HTERT RPE-1 (cell line): ENCODE results near the gene WFS1.

Source experiments
- in situ Hi-C: fragments of 300-500 bp; cut with MboI; formaldehyde crosslinking; loops from 4 replicates; pipeline ENCODE4 v1.14.3; 2020; ENCODE audit warnings: low sequenced_read_pairs

The WFS1 gene

GRCh38 chr4:6258026-6258360, 11.7 kb upstream of the WFS1 start:
- in situ Hi-C loops = no loop called here

DNA sequence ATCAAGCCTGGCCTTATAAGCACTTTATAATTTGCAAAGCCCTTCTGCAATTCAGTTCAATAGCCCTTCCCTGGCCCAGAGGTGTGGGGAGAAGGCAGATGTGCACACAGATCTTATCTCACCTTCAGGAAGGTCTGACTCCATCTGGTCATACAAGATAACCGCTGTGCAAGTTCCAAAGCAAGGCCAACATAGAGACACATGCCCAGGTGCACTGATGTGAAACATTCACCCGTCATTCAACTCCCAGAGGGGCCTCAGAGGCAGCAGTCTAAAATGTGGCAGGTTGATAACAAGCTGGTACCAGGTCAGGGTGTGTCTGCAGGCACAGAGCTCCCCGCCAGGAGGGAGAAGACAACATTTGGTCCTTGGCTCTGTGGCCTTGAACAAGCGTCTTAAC, 10.9 kb upstream of the WFS1 start:
- in situ Hi-C loops = no loop called here

DNA sequence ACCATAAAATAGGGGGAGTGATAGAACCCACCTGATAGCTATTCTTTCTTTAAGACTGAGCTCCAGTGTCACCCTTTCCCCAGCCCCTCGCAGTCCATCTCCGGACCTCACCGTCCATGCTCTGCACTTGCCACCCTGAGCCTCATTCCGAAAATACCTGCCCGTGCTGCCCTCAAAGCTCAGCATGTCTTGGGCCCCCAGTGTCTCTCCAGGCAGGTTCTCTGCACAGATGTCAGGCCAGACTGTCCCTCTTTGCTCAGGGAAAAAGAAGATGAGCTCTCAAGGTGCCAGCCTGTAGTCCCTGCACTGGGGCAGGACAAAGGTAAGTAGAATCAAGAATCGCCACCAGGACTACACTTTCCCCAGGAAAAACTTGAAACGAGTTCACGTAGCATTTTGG, 9.8 kb upstream of the WFS1 start:
- in situ Hi-C loops = no loop called here

GRCh38 chr4:6262176-6262575, 7.5 kb upstream of the WFS1 start:
- in situ Hi-C loops = no loop called here

GRCh38 chr4:6262847-6263487, 6.7 kb upstream of the WFS1 start:
- in situ Hi-C loops = no loop called here

DNA sequence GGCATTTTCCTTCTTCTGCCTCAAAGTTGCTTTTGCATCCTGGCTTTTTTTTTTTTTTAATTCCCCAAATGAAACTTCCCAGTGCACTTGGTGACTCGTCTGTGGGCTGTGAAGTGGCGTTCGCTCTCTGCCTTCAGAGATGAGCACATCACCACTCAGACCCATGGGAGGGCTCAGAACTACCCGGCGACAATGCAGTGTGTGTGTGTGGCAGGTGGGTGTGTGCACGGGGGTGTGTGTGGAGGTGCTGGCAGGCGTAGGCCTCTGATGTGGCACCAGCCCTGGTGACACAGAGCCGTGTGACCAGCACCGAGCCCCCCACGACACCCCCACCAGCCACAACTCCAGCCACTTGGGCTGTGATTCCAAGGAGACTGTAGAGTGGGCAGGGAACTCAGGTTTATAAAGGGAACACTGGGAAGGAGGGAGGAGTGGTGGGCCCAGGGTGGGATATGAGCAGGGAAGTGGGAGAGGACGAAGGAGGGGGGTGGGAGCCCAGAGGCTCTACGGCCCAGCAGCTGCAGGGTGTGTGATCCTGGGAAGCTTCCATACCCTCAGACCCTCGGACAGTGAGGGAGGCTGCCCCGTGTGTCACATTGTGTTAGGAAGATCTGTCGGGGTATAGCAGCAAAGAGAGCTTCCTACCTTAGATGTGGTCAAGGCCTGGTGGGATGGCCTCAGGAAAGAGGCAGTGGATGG, 6.0 kb upstream of the WFS1 start:
- in situ Hi-C loops = no loop called here

GRCh38 chr4:6264225-6264540, 5.5 kb upstream of the WFS1 start:
- in situ Hi-C loops = no loop called here

DNA sequence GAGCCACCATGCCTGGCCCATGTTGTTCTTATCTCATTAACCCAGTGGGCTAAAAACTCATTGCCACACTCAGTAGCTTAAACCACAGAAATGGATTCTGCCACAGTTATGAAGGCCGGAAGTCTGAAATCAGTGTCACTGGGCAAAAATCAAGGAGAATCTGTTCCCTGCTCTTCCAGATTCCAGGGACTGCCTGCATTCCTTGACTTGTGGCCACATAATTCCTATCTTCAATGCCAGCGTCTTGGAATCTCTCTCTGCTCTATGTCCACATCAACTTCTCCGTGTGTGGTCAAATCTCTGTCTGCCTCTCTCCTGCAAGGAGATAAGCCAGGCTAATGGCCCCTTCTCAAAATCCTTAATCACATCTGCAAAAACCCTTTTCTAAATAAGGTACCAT, 4.1 kb upstream of the WFS1 start:
- in situ Hi-C loops = no loop called here

- in situ Hi-C loops = no loop called here
Observed at GRCh38 chr4:6267573-6267972, 2.1 kb upstream of the WFS1 start.

- in situ Hi-C loops = no loop called here
Observed at GRCh38 chr4:6268650-6269615, 717 bp upstream of the WFS1 start.

DNA sequence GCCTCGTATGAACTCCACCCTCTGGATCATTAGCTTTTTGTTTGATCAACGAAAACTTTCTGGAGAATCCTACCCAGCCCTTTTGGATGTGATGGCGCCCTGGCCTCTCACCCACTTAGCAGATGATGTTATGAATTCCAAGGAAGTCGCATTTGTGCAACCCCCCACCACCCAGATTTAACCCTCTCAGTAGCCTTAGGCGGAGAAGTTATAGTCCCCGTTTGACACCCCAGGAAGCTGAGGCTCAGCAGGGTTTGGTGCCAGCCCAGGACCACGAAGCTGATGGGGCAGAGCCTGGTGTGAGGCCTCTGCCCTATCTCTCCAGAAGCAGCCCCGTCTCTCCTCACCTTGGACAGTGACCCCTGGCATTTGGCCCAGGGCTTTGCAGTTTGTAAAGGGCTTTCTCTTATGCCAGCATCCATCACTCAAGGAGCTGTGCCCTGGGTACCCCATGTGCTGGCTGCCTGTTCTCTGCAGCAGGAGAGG, 1.0 kb downstream of the WFS1 start:
- in situ Hi-C loops = no loop called here

DNA sequence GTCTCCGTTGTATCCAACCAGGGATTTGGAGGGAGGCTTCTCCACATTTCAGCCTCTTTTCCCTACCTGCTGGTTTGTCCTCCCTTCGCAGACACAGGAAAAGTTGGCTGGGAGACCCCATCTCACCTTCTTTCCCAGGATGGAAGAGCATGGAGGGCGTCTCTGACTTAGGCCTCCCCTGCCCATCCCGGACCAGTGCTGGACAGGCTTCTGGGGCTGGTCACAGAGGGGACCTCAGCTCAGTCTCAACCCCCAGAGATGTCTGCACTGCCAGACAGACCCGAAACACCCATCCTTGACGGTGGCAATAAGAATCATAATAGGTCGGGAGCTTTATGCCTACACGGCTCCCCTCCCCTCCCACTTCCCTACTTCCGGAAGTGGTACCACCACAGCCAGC, 1.6 kb downstream of the WFS1 start:
- in situ Hi-C loops = no loop called here

DNA sequence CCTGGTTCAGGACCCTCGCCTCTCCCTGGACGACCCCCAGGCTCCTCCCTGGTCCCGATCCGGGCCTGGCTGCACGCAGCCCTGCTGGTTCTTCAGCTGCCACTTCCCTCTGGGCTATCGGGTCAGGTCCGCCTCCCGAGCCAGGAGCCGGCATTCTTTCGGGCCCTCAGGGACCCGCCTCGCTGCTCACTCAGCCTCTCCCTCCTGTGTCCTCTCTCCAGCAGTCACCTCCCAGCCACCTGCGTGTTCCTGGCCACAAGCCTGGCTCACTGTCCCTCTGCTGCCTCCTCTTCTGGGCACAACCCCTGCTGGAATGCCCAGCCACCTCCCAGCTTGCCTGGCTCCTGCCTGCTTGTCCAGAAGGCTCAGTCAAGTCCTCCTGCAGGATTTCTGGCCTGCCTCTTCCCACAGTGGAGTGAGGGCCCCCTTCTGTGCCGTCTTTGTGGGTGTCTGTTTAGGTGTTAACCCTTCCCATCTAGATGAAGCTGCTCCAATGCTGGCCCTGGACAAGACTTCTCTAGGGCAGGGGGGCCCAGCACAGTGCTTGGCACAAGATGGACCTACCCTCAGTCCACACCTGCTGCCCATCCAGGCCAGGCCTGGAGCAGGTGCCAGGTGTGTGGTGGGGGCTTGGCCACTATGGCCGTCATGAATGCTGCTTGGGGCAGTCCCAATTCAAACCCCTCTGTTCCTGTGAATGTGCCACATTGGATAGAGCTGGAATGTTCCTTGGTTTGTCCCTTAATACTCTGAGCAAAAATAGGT, 2.2 kb downstream of the WFS1 start:
- in situ Hi-C loops = no loop called here

- in situ Hi-C loops = no loop called here
Observed at GRCh38 chr4:6272863-6273660, 3.4 kb downstream of the WFS1 start.

DNA sequence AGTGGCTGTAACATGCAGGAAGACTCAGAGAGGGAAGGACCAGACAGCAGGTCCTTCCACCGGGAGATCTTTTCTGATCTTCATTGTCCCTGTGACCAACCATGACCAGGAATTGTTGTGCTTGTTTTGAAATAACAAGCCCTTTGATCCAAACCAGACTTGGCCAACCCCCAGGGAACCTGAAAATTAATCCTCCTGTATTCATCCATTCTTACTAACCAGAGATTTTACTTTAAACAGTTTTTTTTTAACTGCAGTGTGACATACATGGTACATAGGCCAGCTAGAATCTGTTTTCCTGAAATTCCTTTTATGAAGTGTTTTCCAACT, 4.0 kb downstream of the WFS1 start:
- in situ Hi-C loops = no loop called here

DNA sequence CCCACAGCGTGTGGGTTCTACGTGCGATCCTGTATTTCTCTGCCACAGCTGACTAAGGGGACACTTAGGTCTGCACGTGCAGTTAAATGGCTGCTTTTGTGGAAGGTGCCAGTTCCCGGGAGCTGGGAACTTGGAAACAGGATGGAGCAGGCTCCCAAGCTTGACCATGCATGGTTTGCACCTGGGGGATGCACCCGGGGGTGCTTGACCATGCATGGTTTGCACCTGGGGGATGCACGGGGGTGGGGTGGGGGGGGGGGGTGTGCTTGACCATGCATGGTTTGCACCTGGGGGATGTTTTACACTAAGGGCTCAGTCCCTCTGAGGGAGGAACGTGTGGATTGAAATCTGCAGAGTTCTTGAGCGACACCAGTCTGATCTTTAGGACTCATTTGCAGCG, 5.7 kb downstream of the WFS1 start:
- in situ Hi-C loops = no loop called here

GRCh38 chr4:6275898-6276806, 6.5 kb downstream of the WFS1 start:
- in situ Hi-C loops = no loop called here

DNA sequence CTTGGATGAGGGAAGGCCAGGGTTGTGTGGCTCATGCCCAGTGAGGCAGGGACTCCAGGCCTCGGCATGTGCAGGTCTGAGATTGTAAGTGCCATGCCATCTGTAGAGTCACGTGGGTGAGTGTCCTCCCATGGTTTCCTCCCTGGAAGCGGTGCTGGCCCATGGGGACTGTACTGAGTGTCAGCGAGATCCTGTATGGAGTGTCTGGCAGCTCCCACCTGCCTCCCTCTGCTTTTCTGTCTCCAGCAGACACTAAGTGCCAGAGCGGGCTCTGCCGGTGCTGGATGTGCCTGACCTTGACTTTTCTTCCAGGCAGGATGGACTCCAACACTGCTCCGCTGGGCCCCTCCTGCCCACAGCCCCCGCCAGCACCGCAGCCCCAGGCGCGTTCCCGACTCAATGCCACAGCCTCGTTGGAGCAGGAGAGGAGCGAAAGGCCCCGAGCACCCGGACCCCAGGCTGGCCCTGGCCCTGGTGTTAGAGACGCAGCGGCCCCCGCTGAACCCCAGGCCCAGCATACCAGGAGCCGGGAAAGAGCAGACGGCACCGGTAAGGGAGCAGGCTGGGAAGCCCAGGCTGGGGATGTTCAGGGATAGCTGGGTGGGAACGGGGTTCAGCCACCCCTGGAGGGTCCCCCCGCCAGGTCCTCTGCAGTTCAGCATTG, 7.6 kb downstream of the WFS1 start:
- in situ Hi-C loops = no loop called here
